Ovary (tissue), 3 donors: ENCODE data around the gene LTBP4.

Source experiments
- POLR2A ChIP-seq: fragments of 450-650 bp; IDR thresholded peaks from one replicate; pipeline ENCODE4 v1.6.1; 2017; ENCODE audit warnings: antibody characterized with exemption, mild to moderate bottlenecking, moderate library complexity
- TF ChIP-seq, protein P1 (sequence below), 3 donors: fragments of 450-650 bp in 2 of 3; fragments of 200-600 bp in 1 of 3; IDR thresholded peaks; one replicate each; pipeline versions ENCODE4 v1.5.1 to v1.8.0; 2016 to 2022; ENCODE audit warnings: antibody characterized with exemption in 3 of 3, mild to moderate bottlenecking in 1 of 3
- donor health status: DM: no; HTN: no; CAD: no.

DNA sequence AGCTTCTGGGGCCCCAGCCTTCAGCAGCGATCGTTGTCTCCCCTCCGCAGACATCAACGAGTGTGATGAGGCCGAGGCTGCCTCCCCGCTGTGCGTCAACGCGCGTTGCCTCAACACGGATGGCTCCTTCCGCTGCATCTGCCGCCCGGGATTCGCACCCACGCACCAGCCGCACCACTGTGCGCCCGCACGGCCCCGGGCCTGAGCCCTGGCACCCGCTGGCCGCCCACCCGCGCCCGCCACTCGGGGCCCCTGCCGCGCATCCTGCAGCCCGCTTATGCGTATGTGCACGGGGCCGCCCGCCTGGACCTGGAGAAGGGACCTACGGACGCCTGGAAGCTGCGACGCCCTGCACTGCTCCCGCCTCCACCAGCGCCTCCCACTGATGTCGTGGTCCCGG is 28.2 kb downstream of the LTBP4 start:
- TF ChIP-seq POLR2A: no peak
- TF ChIP-seq, protein P1, sequence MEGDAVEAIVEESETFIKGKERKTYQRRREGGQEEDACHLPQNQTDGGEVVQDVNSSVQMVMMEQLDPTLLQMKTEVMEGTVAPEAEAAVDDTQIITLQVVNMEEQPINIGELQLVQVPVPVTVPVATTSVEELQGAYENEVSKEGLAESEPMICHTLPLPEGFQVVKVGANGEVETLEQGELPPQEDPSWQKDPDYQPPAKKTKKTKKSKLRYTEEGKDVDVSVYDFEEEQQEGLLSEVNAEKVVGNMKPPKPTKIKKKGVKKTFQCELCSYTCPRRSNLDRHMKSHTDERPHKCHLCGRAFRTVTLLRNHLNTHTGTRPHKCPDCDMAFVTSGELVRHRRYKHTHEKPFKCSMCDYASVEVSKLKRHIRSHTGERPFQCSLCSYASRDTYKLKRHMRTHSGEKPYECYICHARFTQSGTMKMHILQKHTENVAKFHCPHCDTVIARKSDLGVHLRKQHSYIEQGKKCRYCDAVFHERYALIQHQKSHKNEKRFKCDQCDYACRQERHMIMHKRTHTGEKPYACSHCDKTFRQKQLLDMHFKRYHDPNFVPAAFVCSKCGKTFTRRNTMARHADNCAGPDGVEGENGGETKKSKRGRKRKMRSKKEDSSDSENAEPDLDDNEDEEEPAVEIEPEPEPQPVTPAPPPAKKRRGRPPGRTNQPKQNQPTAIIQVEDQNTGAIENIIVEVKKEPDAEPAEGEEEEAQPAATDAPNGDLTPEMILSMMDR (IDR thresholded peaks at IDR 0.05): no peak
